Measurements from ENCODE around the gene MFRP.

DNA sequence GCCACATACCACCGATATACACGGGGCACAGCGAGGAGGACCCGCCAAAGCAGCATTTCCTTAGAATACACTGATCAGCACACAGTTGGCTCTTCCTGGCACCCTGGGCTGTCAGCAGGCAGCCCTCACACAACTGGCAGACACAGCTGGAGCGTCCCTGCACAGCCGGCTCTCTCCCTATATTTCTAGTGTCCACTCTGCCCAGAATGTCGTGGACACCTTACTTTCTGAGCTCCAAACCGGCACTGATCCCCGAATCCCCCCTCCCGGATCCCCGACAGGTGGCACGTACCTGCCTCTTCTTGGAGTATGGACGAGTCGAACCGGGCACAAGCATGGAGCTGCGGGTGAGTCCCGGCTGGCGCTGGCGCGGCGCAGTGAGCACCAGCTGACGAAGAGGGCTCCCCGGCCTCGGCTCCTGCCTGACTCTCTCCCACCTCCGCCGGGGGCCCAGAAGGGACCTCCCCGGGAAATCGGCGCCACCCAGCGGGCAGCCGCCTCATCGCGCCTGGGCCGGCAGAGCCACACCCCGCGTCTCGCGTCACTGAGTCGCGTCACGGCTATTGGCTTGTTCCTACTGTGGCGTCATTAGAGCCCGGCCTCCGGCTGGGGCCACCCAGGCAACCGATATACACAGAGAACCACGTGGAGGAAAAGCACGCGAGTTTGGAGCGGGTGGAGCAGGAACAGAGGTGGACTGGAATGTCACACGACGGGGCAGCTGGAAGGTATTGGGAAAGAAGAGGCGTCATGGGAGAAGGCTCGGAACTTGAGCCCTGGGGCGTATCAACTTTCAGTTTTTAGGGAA lies 34.9 kb upstream of the MFRP start, which contains the start of gene USP2:
- TF ChIP-seq, protein P1, sequence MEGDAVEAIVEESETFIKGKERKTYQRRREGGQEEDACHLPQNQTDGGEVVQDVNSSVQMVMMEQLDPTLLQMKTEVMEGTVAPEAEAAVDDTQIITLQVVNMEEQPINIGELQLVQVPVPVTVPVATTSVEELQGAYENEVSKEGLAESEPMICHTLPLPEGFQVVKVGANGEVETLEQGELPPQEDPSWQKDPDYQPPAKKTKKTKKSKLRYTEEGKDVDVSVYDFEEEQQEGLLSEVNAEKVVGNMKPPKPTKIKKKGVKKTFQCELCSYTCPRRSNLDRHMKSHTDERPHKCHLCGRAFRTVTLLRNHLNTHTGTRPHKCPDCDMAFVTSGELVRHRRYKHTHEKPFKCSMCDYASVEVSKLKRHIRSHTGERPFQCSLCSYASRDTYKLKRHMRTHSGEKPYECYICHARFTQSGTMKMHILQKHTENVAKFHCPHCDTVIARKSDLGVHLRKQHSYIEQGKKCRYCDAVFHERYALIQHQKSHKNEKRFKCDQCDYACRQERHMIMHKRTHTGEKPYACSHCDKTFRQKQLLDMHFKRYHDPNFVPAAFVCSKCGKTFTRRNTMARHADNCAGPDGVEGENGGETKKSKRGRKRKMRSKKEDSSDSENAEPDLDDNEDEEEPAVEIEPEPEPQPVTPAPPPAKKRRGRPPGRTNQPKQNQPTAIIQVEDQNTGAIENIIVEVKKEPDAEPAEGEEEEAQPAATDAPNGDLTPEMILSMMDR (IDR thresholded peaks at IDR 0.05; ENCODE audit: low read depth, low read length) = peak; percentile 81
- no peak for TF ChIP-seq POLR2A (IDR thresholded peaks at IDR 0.05; ENCODE audit: extremely low read depth, insufficient read length)

Data from NB4 (cell line).